NAMALWA (cell line): ENCODE results near the gene FGF1.
"Not testable (repeated sequence)": the region's sequence is repeated elsewhere in the genome, so short reads cannot be mapped to it uniquely, and the experiment has no call there.

ENCODE experiments used
- DNase-seq: peaks from one replicate; pipeline ENCODE4 v3.0.0-alpha.2; 2015; ENCODE audit warnings: low spot score

FGF1 gene

GRCh38 chr5:142670804-142671203 is 15.1 kb downstream of the FGF1 start:
- no peak for DNase-seq

- DNase-seq = no peak
These were observed 16.4 kb downstream of the FGF1 start for GRCh38 chr5:142669477-142669876.

GRCh38 chr5:142668336-142668735 is 17.6 kb downstream of the FGF1 start:
- DNase-seq = no peak

- no peak for DNase-seq
These were observed 18.1 kb downstream of the FGF1 start for GRCh38 chr5:142667831-142668230.

- no peak for DNase-seq
These were observed 21.3 kb downstream of the FGF1 start for GRCh38 chr5:142664636-142665035.

GRCh38 chr5:142664067-142664466 is 21.8 kb downstream of the FGF1 start:
- no peak for DNase-seq

GRCh38 chr5:142663246-142663645 is 22.6 kb downstream of the FGF1 start:
- DNase-seq = no peak

GRCh38 chr5:142661957-142662356 is 23.9 kb downstream of the FGF1 start:
- no peak for DNase-seq

GRCh38 chr5:142661143-142661542 is 24.7 kb downstream of the FGF1 start:
- no peak for DNase-seq

GRCh38 chr5:142660731-142661130 is 25.2 kb downstream of the FGF1 start:
- no peak for DNase-seq

GRCh38 chr5:142660196-142660595 is 25.7 kb downstream of the FGF1 start:
- no peak for DNase-seq

- DNase-seq = no peak
These were observed 26.5 kb downstream of the FGF1 start for GRCh38 chr5:142659405-142659804.

- DNase-seq = no peak
These were observed 27.6 kb downstream of the FGF1 start for GRCh38 chr5:142658278-142658677.

GRCh38 chr5:142657446-142657845 is 28.4 kb downstream of the FGF1 start:
- no peak for DNase-seq

GRCh38 chr5:142655339-142656267 is 30.3 kb downstream of the FGF1 start:
- peak; percentile 70 for DNase-seq

GRCh38 chr5:142654578-142655058 is 31.3 kb downstream of the FGF1 start:
- DNase-seq = no peak

GRCh38 chr5:142653321-142653720 is 32.6 kb downstream of the FGF1 start:
- DNase-seq = no peak

GRCh38 chr5:142652563-142652962 is 33.3 kb downstream of the FGF1 start:
- DNase-seq = no peak

- no peak for DNase-seq
These were observed 35.0 kb downstream of the FGF1 start for GRCh38 chr5:142650881-142651280.

- DNase-seq = no peak
These were observed 35.8 kb downstream of the FGF1 start for GRCh38 chr5:142650060-142650459.

- DNase-seq = not testable (repeated sequence)
These were observed 37.8 kb downstream of the FGF1 start for GRCh38 chr5:142648108-142648507.

- DNase-seq = no peak
These were observed 40.4 kb downstream of the FGF1 start for GRCh38 chr5:142645456-142645855.

GRCh38 chr5:142644640-142645361 is 41.1 kb downstream of the FGF1 start:
- no peak for DNase-seq
